ENCODE data around the gene ETV6. TPM values are rescaled to one million over a fixed set of nuclear protein-coding genes. Genes with fewer than 3 reads are reported as not detected.

The ETV6 gene
- total RNA-seq, 4 donors from 2014 or later: 17.2 to 28.2 (median 19.3) TPM

GRCh38 chr12:11797317-11797913, 147.9 kb downstream of the ETV6 start:
- no peak for TF ChIP-seq CTCF (IDR thresholded peaks at IDR 0.05; ENCODE audit: low read depth)

- no peak for TF ChIP-seq CTCF (IDR thresholded peaks at IDR 0.05; ENCODE audit: low read depth)
Measured at GRCh38 chr12:11798006-11798708, 148.7 kb downstream of the ETV6 start.

GRCh38 chr12:11798856-11799501, 149.5 kb downstream of the ETV6 start:
- TF ChIP-seq CTCF (IDR thresholded peaks at IDR 0.05; ENCODE audit: low read depth): no peak

- no peak for TF ChIP-seq CTCF (IDR thresholded peaks at IDR 0.05; ENCODE audit: low read depth)
Measured at GRCh38 chr12:11799502-11799873, 150.0 kb downstream of the ETV6 start.

GRCh38 chr12:11801643-11802042, 152.2 kb downstream of the ETV6 start:
- TF ChIP-seq CTCF (IDR thresholded peaks at IDR 0.05; ENCODE audit: low read depth): no peak

GRCh38 chr12:11804130-11804529, 154.7 kb downstream of the ETV6 start:
- no peak for TF ChIP-seq CTCF (IDR thresholded peaks at IDR 0.05; ENCODE audit: low read depth)

GRCh38 chr12:11805043-11805442, 155.6 kb downstream of the ETV6 start:
- no peak for TF ChIP-seq CTCF (IDR thresholded peaks at IDR 0.05; ENCODE audit: low read depth)
